ENCODE data around the gene ABCA12.

Gene ABCA12

DNA sequence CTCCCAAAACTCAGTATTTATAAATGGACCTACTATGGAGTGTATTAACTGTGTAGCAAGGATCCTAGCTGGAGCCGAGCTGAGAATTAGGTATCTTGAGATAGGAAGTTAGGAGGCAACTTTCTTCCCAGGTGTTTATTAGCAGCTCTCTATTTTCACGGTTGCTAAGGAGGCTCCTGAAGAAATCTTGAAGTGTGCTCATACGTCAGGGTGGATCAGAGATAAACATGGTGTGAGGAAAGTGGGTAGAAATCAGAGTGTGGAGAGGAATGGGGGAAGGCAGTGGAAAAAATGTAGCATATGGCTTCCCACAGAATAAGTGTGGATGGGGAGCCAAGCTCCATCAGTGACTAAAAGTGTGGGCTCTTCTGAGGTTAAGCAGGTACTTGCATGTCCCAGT is 104.3 kb downstream of the ABCA12 start:
- no peak for DNase-seq (ENCODE audit: low read depth in 2 of 2)

- no peak for DNase-seq (ENCODE audit: low read depth in 2 of 2)
Observed at GRCh38 chr2:215032153-215032552, 106.3 kb downstream of the ABCA12 start.

GRCh38 chr2:215031321-215031720 is 107.1 kb downstream of the ABCA12 start:
- DNase-seq (ENCODE audit: low read depth in 2 of 2), result no peak

DNA sequence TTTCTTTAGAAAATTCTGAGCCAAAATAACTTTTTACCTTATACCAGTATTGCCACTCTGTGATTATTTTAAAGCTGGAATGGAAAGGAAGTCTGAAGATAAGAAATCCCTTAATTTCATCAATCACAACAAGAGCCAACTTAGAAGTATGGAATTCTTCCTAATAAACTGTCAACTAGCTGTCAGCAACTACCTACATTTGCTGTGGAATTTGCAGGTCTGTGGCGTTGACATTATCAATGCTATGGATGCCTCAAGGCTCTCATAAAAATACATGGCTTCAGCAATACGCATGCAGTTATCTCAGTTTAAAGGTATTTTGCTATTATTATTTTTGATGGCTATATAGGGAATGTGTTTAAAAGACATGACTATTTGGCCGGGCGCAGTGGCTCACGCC is 108.5 kb downstream of the ABCA12 start:
- no peak for DNase-seq (ENCODE audit: low read depth in 2 of 2)

DNA sequence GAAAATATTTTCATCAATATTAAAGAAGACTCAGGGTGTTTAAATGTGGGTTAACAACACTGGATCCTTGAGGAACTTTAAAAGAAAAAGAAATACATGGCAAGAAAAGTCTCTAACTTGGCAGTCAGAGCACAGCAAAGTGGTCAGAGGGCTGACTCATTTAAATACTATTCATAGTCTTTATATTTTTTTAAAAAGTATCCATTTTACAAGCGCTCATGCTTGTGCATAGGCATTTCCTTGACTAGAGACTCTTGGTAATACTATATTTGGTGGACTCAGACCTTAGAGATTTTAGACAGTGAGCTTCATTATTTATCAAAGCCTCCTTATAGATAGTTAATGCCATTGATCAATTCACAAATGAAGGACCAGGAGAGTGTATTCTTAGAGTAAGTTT is 110.2 kb downstream of the ABCA12 start:
- DNase-seq (ENCODE audit: low read depth in 2 of 2), result no peak

DNA sequence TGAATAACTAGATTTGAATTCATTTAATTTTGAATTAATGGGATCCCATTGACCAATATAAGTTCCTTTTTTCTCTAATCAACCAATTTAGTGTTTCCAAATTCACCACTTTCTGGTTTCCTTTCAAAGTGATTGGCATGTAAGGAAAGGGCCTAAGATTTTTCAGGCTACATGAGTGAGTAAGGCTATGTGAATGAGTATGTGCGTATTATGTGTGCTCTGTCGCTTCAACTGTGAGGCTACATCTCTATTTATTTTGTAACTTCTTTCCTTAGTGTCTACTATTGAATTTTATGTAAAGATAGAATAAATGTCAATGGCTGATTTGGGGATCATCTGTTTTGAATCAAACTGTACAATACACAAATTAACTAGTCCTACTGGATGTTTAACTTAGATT is 110.6 kb downstream of the ABCA12 start:
- DNase-seq (ENCODE audit: low read depth in 2 of 2), result no peak

DNA sequence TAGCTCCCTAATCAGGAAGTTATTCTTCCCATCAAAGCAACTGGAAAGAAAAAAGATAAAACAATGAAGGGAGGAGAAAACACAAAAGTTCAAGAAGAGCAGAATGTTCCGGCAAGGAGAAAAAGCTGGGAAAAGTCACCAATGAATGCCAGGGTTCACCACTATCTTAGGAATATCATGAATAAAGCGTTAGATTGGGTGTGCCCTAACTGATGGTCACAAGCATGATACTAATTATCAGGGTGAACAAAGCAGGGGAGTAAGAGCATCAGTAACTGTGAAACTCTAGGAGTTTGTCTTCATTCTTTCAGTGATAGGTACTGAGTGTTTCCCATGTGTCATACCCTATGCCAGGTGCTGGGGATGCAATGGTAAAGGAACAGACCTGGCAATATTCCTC is 115.5 kb downstream of the ABCA12 start:
- no peak for DNase-seq (ENCODE audit: low read depth in 2 of 2)

GRCh38 chr2:215022418-215022817 is 116.0 kb downstream of the ABCA12 start:
- no peak for DNase-seq (ENCODE audit: low read depth in 2 of 2)

DNA sequence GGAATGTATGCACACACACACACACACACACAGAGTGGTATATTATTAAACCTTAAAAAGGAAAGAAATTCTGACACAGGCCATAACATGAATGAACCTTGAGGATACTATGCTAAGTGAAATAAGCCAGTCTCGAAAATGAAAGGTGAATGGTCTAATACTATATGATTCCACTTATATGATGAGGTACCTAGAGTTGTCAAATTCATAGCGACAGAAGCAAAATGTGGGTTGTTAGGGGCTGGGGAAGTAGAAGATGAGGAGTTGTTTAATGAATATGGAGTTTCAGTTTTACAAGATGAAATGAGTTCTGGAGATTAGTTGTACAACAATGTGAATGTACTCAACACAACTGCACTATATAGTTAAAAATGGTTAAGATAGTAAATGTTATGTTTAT is 118.1 kb downstream of the ABCA12 start:
- no peak for DNase-seq (ENCODE audit: low read depth in 2 of 2)

- no peak for DNase-seq (ENCODE audit: low read depth in 2 of 2)
Observed at GRCh38 chr2:215019521-215020145, 118.8 kb downstream of the ABCA12 start.

DNA sequence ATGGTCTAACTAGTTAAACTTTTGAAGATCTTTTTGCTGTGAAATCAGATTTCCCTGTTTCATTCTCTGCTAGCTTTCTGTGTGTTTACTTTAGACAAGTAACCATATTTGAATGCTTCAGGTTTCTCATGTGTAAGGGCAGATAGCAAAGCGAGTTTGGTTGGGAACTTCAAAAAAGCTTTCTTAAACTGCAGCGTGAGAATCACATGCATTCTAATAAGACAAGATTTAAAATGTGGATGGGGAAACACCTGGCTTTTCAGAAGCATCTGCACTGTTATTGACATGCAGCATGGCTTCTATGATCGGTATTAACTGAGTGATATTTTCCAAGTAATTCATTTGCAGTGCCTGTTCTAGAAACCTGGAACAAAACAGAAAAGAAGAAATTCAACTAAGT is 119.3 kb downstream of the ABCA12 start:
- no peak for DNase-seq (ENCODE audit: low read depth in 2 of 2)

DNA sequence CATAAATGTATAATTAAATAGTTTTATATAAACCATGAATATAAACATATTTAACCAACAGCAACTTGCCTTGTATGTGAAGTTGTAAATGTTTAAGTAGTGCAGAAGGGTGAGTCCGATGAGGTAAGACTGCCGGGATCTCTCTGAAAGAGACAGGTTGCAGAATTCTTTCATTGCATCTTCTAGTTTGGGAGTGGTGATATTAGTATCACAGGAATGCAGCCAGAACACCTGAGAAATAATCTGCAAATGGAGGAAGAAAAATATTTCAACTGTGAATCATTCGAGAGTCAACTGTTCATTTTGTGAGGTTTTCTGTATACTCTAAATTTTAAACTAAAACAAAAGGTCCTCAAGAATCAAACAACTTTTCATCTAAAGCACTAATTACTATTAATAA is 123.0 kb downstream of the ABCA12 start:
- DNase-seq (ENCODE audit: low read depth in 2 of 2), result no peak

GRCh38 chr2:215010390-215010789 is 128.0 kb downstream of the ABCA12 start:
- no peak for DNase-seq (ENCODE audit: low read depth in 2 of 2)

- no peak for DNase-seq (ENCODE audit: low read depth in 2 of 2)
Observed at GRCh38 chr2:215003001-215003400, 135.4 kb downstream of the ABCA12 start.

DNA sequence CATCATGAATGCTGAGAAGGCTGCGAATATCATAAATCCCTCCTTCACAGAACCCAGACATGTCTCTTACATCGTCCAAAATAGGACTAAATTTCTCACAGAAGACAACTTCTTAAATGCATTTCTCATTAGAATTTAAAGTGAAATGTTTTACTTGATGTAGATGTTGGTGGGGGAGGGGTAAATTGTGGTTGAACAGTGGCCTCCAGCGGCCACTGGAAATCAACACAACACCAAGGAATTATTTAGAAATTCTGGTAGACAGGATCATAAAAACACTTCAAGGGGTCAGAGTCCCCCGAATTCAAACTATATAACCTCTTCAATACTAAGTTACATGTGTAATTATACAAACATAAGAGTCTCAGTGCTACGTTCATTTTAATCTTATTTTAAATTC is 135.9 kb downstream of the ABCA12 start:
- no peak for DNase-seq (ENCODE audit: low read depth in 2 of 2)

DNA sequence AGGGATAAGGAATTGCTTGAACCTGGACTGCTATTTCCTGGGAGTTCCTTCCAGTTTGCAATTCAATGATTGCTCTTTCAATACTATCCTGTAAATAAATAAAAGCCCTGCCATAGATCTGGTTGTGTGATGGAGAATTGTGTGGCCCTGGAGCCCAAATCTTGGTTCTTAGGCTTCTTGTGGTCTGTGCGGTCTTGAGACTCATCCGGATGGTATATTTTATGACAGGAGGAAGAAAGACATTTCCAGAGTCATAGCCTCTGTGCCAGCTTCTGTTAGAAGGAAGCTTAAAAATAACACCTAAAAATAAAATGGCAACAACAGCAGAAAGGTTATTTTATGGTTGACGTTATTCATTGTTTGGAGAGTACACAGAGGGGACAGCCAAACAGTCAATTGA is 137.7 kb downstream of the ABCA12 start:
- no peak for DNase-seq (ENCODE audit: low read depth in 2 of 2)

DNA sequence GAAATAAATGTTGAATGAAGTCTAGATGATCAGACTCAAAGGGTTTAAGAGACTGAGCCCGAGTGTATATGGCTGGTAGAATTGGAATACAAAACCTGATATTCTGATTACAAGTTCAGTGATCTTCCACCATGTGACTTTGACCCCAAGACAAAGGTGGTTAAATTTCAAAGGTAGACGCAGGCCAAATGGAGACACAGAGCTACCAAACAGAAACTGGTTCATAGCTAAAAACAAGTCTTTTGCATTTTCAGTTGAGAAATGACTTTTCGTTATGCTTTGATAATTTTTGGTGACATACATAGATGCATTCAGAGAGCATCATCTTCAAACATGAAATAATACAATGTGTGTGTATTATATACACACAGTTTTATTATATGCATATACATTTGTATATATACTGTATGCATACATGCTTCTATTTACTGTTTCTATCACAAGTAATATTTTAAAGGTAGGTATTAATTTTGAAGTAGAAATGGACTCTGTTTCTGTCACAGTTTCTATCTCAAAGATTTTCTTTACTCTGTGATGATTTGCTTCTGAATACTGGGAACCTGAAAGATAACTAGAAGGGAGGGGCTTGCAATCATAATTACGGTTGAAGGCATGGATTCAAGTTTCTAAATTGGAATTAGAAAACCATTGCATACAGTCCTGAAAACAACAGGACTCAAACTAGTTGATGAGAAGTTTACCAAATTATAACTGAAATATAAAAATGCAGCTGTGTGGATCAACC is 142.3 kb downstream of the ABCA12 start:
- DNase-seq (ENCODE audit: low read depth in 2 of 2), result no peak

DNA sequence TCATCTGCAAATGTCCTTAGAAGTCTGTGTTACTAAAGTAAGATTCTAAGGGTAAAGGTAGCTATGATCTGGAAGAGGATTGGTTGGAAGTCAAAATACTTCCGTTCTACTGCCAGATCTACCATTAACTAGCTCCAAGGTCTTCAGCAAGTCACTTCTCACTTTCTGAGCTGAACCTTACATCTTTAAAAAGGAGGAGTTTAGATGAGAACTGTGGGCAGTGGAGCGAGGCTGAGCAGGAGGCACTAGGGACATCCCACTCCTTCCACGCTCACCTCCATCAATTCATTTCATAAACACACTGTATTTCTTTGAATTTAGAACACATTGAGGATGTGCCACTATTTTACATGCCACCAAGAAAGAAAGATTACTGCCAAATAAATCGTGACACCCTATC is 143.0 kb downstream of the ABCA12 start:
- no peak for DNase-seq (ENCODE audit: low read depth in 2 of 2)

GRCh38 chr2:214992911-214993310 is 145.5 kb downstream of the ABCA12 start:
- DNase-seq (ENCODE audit: low read depth in 2 of 2), result no peak

DNA sequence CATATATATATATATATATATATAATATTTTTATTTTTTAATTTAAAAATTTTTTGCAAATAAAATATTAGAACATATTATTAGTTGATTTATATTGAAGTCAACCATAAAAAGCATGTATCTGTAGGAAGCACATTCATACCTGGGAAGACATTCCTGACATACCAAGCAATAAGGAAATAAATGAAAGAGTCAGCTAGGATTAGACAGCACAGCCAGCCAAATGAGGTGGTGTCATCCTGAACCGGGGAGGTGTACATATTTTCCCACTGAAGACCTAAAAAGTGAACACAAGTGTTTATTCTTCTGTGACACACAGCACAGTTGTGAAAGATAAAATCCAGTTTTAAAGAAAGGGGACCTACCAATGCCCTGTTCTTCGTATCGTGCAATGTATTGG is 149.2 kb downstream of the ABCA12 start:
- no peak for DNase-seq (ENCODE audit: low read depth in 2 of 2)

- DNase-seq (ENCODE audit: low read depth in 2 of 2), result no peak
Observed at GRCh38 chr2:214987261-214987660, 151.2 kb downstream of the ABCA12 start.

- no peak for DNase-seq (ENCODE audit: low read depth in 2 of 2)
Observed at GRCh38 chr2:214985619-214986018, 152.8 kb downstream of the ABCA12 start.

GRCh38 chr2:214966420-214966819 is 172.0 kb downstream of the ABCA12 start:
- no peak for DNase-seq (ENCODE audit: low read depth in 2 of 2)

GRCh38 chr2:214960677-214961076 is 177.7 kb downstream of the ABCA12 start:
- DNase-seq (ENCODE audit: low read depth in 2 of 2), result no peak

Data from stimulated activated CD8-positive, alpha-beta memory T cell treated with anti-CD3 and anti-CD28 coated beads, Interleukin-2, amount 100 ng/mL, for 1 hour (primary cell).